CD14-positive monocyte (primary cell): ENCODE results near the gene PTPN13. TPM values are rescaled to one million over a fixed set of nuclear protein-coding genes. Genes with fewer than 3 reads are reported as not detected.

Source experiments
- DNase-seq, 3 donors: peaks; one replicate each; pipeline ENCODE4 v3.0.0-alpha.2; 2011 to 2022
- H2AFZ ChIP-seq: 2 replicates; pipeline ENCODE4 v1.6.0; 2012; ENCODE audit warnings: mild to moderate bottlenecking, low read depth, low read length, inconsistent platforms; ENCODE audit not compliant: insufficient read depth, poor library complexity, severe bottlenecking
- H3K27ac ChIP-seq, 2 donors: 1 replicate in 1 of 2; 2 replicates in 1 of 2; pipeline ENCODE4 v1.5.1; 2012 to 2013; ENCODE audit warnings: low read length in 2 of 2, control low read depth in 1 of 2, inconsistent platforms in 1 of 2, low read depth in 1 of 2, mild to moderate bottlenecking in 1 of 2
- H3K27me3 ChIP-seq, 2 donors: one replicate each; pipeline versions ENCODE4 v1.6.0 to v1.6.1; 2011 to 2013; ENCODE audit warnings: low read length in 2 of 2; ENCODE audit not compliant: control insufficient read depth in 2 of 2, insufficient read depth in 2 of 2
- H3K36me3 ChIP-seq, 2 donors: replicated peaks in 1 of 2; 1 replicate in 1 of 2; 2 replicates in 1 of 2; pipeline versions ENCODE4 v1.5.1 to v1.6.1; 2012 to 2013; ENCODE audit warnings: low read length in 2 of 2, control low read depth in 1 of 2, inconsistent platforms in 1 of 2, mild to moderate bottlenecking in 1 of 2; ENCODE audit not compliant: insufficient read depth in 2 of 2, control insufficient read depth in 1 of 2
- H3K4me1 ChIP-seq, 2 donors: 1 replicate in 1 of 2; 2 replicates in 1 of 2; pipeline versions ENCODE4 v1.5.1 to v1.6.1; 2012 to 2013; ENCODE audit warnings: low read length in 2 of 2, control low read depth in 1 of 2, inconsistent platforms in 1 of 2, mild to moderate bottlenecking in 1 of 2, moderate library complexity in 1 of 2; ENCODE audit not compliant: insufficient read depth in 2 of 2, control insufficient read depth in 1 of 2
- H3K4me2 ChIP-seq: replicated peaks from 2 replicates; pipeline ENCODE3; 2012; ENCODE audit warnings: low read length, moderate library complexity, mild to moderate bottlenecking; ENCODE audit not compliant: poor library complexity, severe bottlenecking; ENCODE audit errors: extremely low read depth
- H3K4me3 ChIP-seq, 3 experiments: fragments of 200-600 bp in 1 of 3; sonication (generic) in 1 of 3; replicated peaks in 1 of 3; 1 replicate in 2 of 3; 2 replicates in 1 of 3; pipeline ENCODE4 v1.5.1; 2011 to 2013; ENCODE audit warnings: low read length in 3 of 3, mild to moderate bottlenecking in 3 of 3, control low read depth in 2 of 3, low read depth in 2 of 3, inconsistent platforms in 1 of 3, moderate library complexity in 1 of 3
- H3K79me2 ChIP-seq: 2 replicates; pipeline ENCODE4 v1.6.0; 2012; ENCODE audit warnings: mild to moderate bottlenecking, control low read depth, inconsistent platforms, low read length, moderate library complexity; ENCODE audit not compliant: insufficient read depth
- H3K9ac ChIP-seq: 2 replicates; pipeline ENCODE4 v1.6.0; 2017; ENCODE audit warnings: low read length, mild to moderate bottlenecking; ENCODE audit not compliant: insufficient read depth, poor library complexity, severe bottlenecking
- H3K9me3 ChIP-seq, 2 donors: replicated peaks in 1 of 2; 1 replicate in 1 of 2; 2 replicates in 1 of 2; pipeline versions ENCODE4 v1.5.1 to v1.6.1; 2012 to 2013; ENCODE audit warnings: low read length in 2 of 2, control low read depth in 1 of 2; ENCODE audit not compliant: control insufficient read depth in 1 of 2, insufficient read depth in 1 of 2
- H4K20me1 ChIP-seq: 2 replicates; pipeline ENCODE4 v1.6.0; 2012; ENCODE audit warnings: mild to moderate bottlenecking, low read length, control low read depth, moderate library complexity; ENCODE audit not compliant: insufficient read depth
- H3K27ac Mint-ChIP-seq, 7 donors: one replicate each; pipeline ENCODE4 v1.8.0; 2020; ENCODE audit warnings: mild to moderate bottlenecking in 7 of 7, mixed read lengths in 7 of 7, moderate library complexity in 6 of 7, inconsistent platforms in 2 of 7
- H3K27me3 Mint-ChIP-seq, 3 donors: one replicate each; pipeline ENCODE4 v1.8.0; 2021 to 2022; ENCODE audit warnings: low read depth in 3 of 3, mild to moderate bottlenecking in 3 of 3, mixed read lengths in 3 of 3, moderate library complexity in 3 of 3, inconsistent platforms in 1 of 3
- H3K36me3 Mint-ChIP-seq, 2 donors: one replicate each; pipeline ENCODE4 v1.8.0; 2020; ENCODE audit warnings: mixed read lengths in 2 of 2, inconsistent platforms in 1 of 2, mild to moderate bottlenecking in 1 of 2
- H3K4me1 Mint-ChIP-seq: one replicate; pipeline ENCODE4 v1.8.0; 2020; ENCODE audit warnings: mild to moderate bottlenecking, mixed read lengths
- H3K4me3 Mint-ChIP-seq, 2 donors: one replicate each; pipeline ENCODE4 v1.8.0; 2020; ENCODE audit warnings: mild to moderate bottlenecking in 2 of 2, mixed read lengths in 2 of 2, moderate library complexity in 1 of 2
- H3K9me3 Mint-ChIP-seq, 7 donors: one replicate each; pipeline ENCODE4 v1.8.0; 2020 to 2022; ENCODE audit warnings: mixed read lengths in 7 of 7, mild to moderate bottlenecking in 6 of 7, moderate library complexity in 6 of 7, inconsistent platforms in 2 of 7
- CTCF ChIP-seq: fragments of 200-600 bp; IDR thresholded peaks from one replicate; pipeline ENCODE4 v1.8.0; 2022; ENCODE audit warnings: antibody characterized with exemption, mild to moderate bottlenecking
- WGBS: methylation state at CpG from one replicate; pipeline ENCODE4 v1.1.5; 2013; ENCODE audit warnings: missing lambda C conversion rate; ENCODE audit not compliant: insufficient coverage; 5-methylcytosine and 5-hydroxymethylcytosine counted together
- intact Hi-C, 2 donors: fragments of 100-400 bp; cut with micrococcal nuclease; formaldehyde crosslinking; loops; one replicate each; pipeline versions ENCODE4 v1.15.0 to v1.15.1; 2023
- polyA plus RNA-seq, 3 donors: library from polyadenylated mRNA; depleted of rRNA in 1 of 3; unstranded in 2 of 3; stranded (reverse) in 1 of 3; fragments of 300-500 nt in 2 of 3; fragments of >200 nt in 1 of 3; fragmentation: Illumina TruSeq in 2 of 3; gene quantifications; 1 replicate in 2 of 3; 2 replicates in 1 of 3; pipeline ENCODE4 v1.2.3, GENCODE V29; 2012 to 2021

Gene PTPN13
- polyA plus RNA-seq, 3 donors = 0.04 to 1.0 (median 0.35) TPM

GRCh38 chr4:86613734-86614133 lies 19.6 kb downstream of the PTPN13 start:
- H3K36me3 ChIP-seq = no peaks in the 10 kb centered on the region
- no peak overlapping the region for H3K27ac ChIP-seq
- intact Hi-C loops = no loop called here
- H3K79me2 ChIP-seq = no peaks in the 10 kb centered on the region
- no peak for TF ChIP-seq CTCF
- Mint-ChIP-seq H3K9me3 (peaks cover 0 to 4% (median under 1%) of the 10 kb centered on the region in 7 donors), H3K27me3 (peaks cover 0 to 2% (median 0%) of the 10 kb centered on the region in 3 donors), H3K4me3 (no peak overlapping the region), H3K36me3 (no peaks in the 10 kb centered on the region), H3K4me1 (no peaks in the 10 kb centered on the region), H3K27ac (no peak overlapping the region)
- no peak overlapping the region for H2AFZ ChIP-seq
- H3K9ac ChIP-seq = no peak overlapping the region
- H3K9me3 ChIP-seq = no peaks in the 10 kb centered on the region
- WGBS = no CpG with 5 or more reads among the region's 2 CpGs
- no peak overlapping the region for H3K4me2 ChIP-seq
- H3K27me3 ChIP-seq = no peaks in the 10 kb centered on the region
- H3K4me3 ChIP-seq = no peak overlapping the region
- H4K20me1 ChIP-seq = no peaks in the 10 kb centered on the region
- no peaks in the 10 kb centered on the region for H3K4me1 ChIP-seq
- no peak for DNase-seq

- Mint-ChIP-seq H3K4me3 (no peak overlapping the region), H3K27ac (no peak overlapping the region), H3K36me3 (no peaks in the 10 kb centered on the region), H3K9me3 (peaks cover 0 to 4% (median 3%) of the 10 kb centered on the region in 7 donors), H3K4me1 (no peaks in the 10 kb centered on the region), H3K27me3 (peaks cover 0 to 2% (median 0%) of the 10 kb centered on the region in 3 donors)
- Histone ChIP-seq H3K4me1 (no peaks in the 10 kb centered on the region), H3K27ac (no peak overlapping the region), H3K36me3 (no peaks in the 10 kb centered on the region), H3K4me2 (no peak overlapping the region), H3K79me2 (no peaks in the 10 kb centered on the region), H4K20me1 (no peaks in the 10 kb centered on the region), H3K9ac (no peak overlapping the region), H3K27me3 (no peaks in the 10 kb centered on the region), H3K9me3 (no peaks in the 10 kb centered on the region), H2AFZ (no peak overlapping the region), H3K4me3 (no peak overlapping the region)
- TF ChIP-seq CTCF = no peak
- no peak for DNase-seq
- intact Hi-C loops = no loop called here
- WGBS = no CpG with 5 or more reads among the region's 3 CpGs
Measured at GRCh38 chr4:86614865-86615264, 20.8 kb downstream of the PTPN13 start.
